Activated gamma-delta T cell (primary cell): ENCODE results near the gene TFPI.

Experiments
- DNase-seq: peaks from one replicate; lab custom pipeline; 2025; lab: John Stamatoyannopoulos, UW

The TFPI gene

GRCh38 chr2:187504312-187504921, 49.8 kb downstream of the TFPI start:
- DNase-seq, result no peak

- no peak for DNase-seq
Measured at GRCh38 chr2:187503700-187504099, 50.5 kb downstream of the TFPI start.

GRCh38 chr2:187502467-187502866, 51.8 kb downstream of the TFPI start:
- no peak for DNase-seq

- no peak for DNase-seq
Measured at GRCh38 chr2:187500585-187501359, 53.5 kb downstream of the TFPI start.

- no peak for DNase-seq
Measured at GRCh38 chr2:187499941-187500532, 54.2 kb downstream of the TFPI start.

- no peak for DNase-seq
Measured at GRCh38 chr2:187497858-187498463, 56.3 kb downstream of the TFPI start.

GRCh38 chr2:187497140-187497539, 57.1 kb downstream of the TFPI start:
- DNase-seq, result no peak

- no peak for DNase-seq
Measured at GRCh38 chr2:187495324-187495723, 58.9 kb downstream of the TFPI start.

GRCh38 chr2:187493877-187494568, 60.2 kb downstream of the TFPI start:
- no peak for DNase-seq

GRCh38 chr2:187493180-187493579, 61.1 kb downstream of the TFPI start:
- no peak for DNase-seq

- DNase-seq, result no peak
Measured at GRCh38 chr2:187486241-187486640, 68.0 kb downstream of the TFPI start.

GRCh38 chr2:187485523-187485922, 68.7 kb downstream of the TFPI start:
- no peak for DNase-seq

GRCh38 chr2:187483537-187483936, 70.7 kb downstream of the TFPI start:
- no peak for DNase-seq

- no peak for DNase-seq
Measured at GRCh38 chr2:187482796-187483195, 71.4 kb downstream of the TFPI start.

GRCh38 chr2:187481543-187481942, 72.7 kb downstream of the TFPI start:
- no peak for DNase-seq

- DNase-seq, result no peak
Measured at GRCh38 chr2:187478719-187479118, 75.5 kb downstream of the TFPI start.

GRCh38 chr2:187477051-187477450, 77.2 kb downstream of the TFPI start:
- DNase-seq, result no peak

- no peak for DNase-seq
Measured at GRCh38 chr2:187475499-187476248, 78.6 kb downstream of the TFPI start.

- no peak for DNase-seq
Measured at GRCh38 chr2:187470698-187471097, 83.5 kb downstream of the TFPI start.

GRCh38 chr2:187469538-187469937, 84.7 kb downstream of the TFPI start:
- DNase-seq, result no peak

GRCh38 chr2:187468262-187468661, 86.0 kb downstream of the TFPI start:
- DNase-seq, result no peak
